Chondrocyte (in vitro differentiated cells): Measurements from ENCODE around the gene MUC16. TPM values are rescaled to one million over a fixed set of nuclear protein-coding genes. Genes with fewer than 3 reads are reported as not detected.

Experiments
- DNase-seq: peaks from one replicate; pipeline ENCODE4 v3.0.0; 2021; ENCODE audit warnings: mixed read lengths, low spot score
- H3K27ac Mint-ChIP-seq: one replicate; pipeline ENCODE4 v1.8.0; 2021; ENCODE audit warnings: mild to moderate bottlenecking, moderate library complexity, mixed read lengths; ENCODE audit not compliant: unreplicated experiment
- H3K27me3 Mint-ChIP-seq: 2 replicates; pipeline ENCODE4 v1.8.0; 2021; ENCODE audit warnings: low read depth, mixed read lengths
- H3K36me3 Mint-ChIP-seq: 2 replicates; pipeline ENCODE4 v1.8.0; 2021; ENCODE audit warnings: low read depth, mixed read lengths
- H3K4me1 Mint-ChIP-seq: 2 replicates; pipeline ENCODE4 v1.8.0; 2021; ENCODE audit warnings: low read depth, mild to moderate bottlenecking, mixed read lengths
- H3K4me3 Mint-ChIP-seq: one replicate; pipeline ENCODE4 v1.8.0; 2021; ENCODE audit warnings: mild to moderate bottlenecking, moderate library complexity, mixed read lengths; ENCODE audit not compliant: unreplicated experiment
- H3K9me3 Mint-ChIP-seq: 2 replicates; pipeline ENCODE4 v1.8.0; 2021; ENCODE audit warnings: low read depth, mixed read lengths
- CTCF ChIP-seq: fragments of 200-600 bp; sonication (generic); IDR thresholded peaks from 2 replicates; pipeline ENCODE4 v1.5.0; 2021; ENCODE audit warnings: antibody characterized with exemption, mild to moderate bottlenecking, moderate library complexity
- total RNA-seq: library from RNA; stranded (reverse); gene quantifications from 3 replicates; pipeline ENCODE4 v1.2.1, GENCODE V29; 2021

Gene MUC16
- total RNA-seq, 1 donor from 2014 or later = not detected

DNA sequence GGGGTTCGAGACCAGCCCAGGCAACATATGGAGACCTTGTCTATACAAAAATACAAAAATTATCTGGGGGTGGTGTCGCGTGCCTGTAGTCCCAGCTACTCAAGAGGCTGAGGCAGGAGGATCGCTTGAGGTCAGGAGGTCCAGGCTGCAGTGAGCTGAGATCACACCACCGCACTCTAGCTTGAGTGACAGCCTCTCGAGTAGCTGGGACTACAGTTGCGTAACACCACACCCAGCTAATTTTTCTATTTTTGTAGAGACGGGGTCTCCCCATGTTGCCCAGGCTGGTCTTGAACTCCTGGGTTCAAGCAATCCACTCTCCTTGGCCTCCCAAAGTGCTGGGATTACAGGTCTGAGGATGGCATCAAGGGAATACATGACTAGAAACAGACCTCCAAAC is 30.8 kb upstream of the MUC16 start:
- H3K27ac Mint-ChIP-seq = no peak overlapping the region
- TF ChIP-seq CTCF = no peak
- H3K9me3 Mint-ChIP-seq = peaks cover 6% of the 10 kb centered on the region
- H3K4me3 Mint-ChIP-seq = no peak overlapping the region
- no peaks in the 10 kb centered on the region for H3K27me3 Mint-ChIP-seq
- no peak for DNase-seq
- H3K4me1 Mint-ChIP-seq = no peaks in the 10 kb centered on the region
- H3K36me3 Mint-ChIP-seq = no peaks in the 10 kb centered on the region

- no peak overlapping the region for H3K27ac Mint-ChIP-seq
- no peak for DNase-seq
- no peaks in the 10 kb centered on the region for H3K4me1 Mint-ChIP-seq
- no peak overlapping the region for H3K4me3 Mint-ChIP-seq
- H3K36me3 Mint-ChIP-seq = no peaks in the 10 kb centered on the region
- H3K9me3 Mint-ChIP-seq = peaks cover 5% of the 10 kb centered on the region
- no peaks in the 10 kb centered on the region for H3K27me3 Mint-ChIP-seq
- TF ChIP-seq CTCF = no peak
Measured at GRCh38 chr19:9040131-9040530, 29.9 kb upstream of the MUC16 start.

DNA sequence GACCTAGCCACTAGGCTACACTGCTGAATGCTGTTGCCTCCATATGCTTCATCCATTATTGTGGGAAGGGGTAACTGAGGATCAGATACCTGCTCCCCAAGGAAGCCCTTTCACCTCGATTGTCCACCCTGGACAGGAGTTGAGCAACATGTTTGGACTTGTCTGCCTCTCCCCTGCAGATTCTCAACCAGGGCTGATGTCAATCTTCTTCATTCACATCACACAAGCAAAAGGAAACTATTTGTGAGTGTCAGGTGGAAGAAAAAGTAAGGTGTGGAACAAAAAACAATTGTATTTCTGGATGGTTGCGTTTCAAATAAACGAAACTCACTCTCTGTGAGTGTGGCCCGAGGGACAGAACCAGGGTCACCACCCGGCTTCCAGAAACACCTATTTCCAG is 29.5 kb upstream of the MUC16 start:
- H3K27ac Mint-ChIP-seq = no peak overlapping the region
- no peaks in the 10 kb centered on the region for H3K27me3 Mint-ChIP-seq
- H3K4me3 Mint-ChIP-seq = no peak overlapping the region
- H3K36me3 Mint-ChIP-seq = no peaks in the 10 kb centered on the region
- no peak for TF ChIP-seq CTCF
- H3K4me1 Mint-ChIP-seq = no peaks in the 10 kb centered on the region
- no peak for DNase-seq
- H3K9me3 Mint-ChIP-seq = peaks cover 5% of the 10 kb centered on the region

DNA sequence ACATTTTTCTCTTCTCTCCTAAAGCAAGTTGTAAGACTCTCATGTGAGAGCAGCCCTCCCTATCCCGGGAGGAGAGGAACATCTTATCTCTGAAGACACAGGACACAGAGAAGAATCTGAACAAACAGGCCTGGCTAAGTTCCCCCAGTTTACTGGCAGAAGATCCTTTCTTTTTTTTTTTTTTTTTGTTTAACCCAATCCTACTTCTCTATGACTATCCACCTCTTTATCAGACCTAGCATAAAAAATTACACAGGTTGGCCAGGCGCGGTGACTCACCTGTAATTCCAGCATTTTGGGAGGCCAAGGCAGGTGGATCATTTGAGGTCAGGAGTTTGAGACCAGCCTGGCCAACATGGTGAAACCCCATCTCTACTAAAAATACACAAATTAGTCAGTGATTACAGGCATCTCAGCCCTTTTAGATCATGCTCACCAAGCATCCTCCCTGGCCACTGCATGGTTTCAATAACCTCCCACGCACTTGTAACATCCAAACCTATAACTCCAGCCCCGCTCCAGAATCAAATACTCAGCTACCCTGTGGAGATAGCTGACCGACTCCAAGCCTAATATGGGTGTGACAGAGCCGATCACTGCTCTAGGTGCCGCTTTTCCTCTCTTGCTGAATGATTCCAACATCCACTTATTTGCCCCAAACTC is 27.3 kb upstream of the MUC16 start:
- Mint-ChIP-seq H3K27me3 (no peaks in the 10 kb centered on the region), H3K27ac (no peak overlapping the region), H3K4me1 (no peaks in the 10 kb centered on the region), H3K4me3 (no peak overlapping the region), H3K9me3 (peaks cover 5% of the 10 kb centered on the region), H3K36me3 (no peaks in the 10 kb centered on the region)
- no peak for TF ChIP-seq CTCF
- DNase-seq = no peak

GRCh38 chr19:9032136-9032631 is 22.0 kb upstream of the MUC16 start:
- H3K27me3 Mint-ChIP-seq = no peaks in the 10 kb centered on the region
- no peaks in the 10 kb centered on the region for H3K36me3 Mint-ChIP-seq

More at GRCh38 chr19:9032136-9032631, 22.0 kb upstream of the MUC16 start:
- DNase-seq = no peak
- TF ChIP-seq CTCF = no peak
- peaks cover 7% of the 10 kb centered on the region for H3K9me3 Mint-ChIP-seq
- H3K4me1 Mint-ChIP-seq = no peaks in the 10 kb centered on the region
- no peak overlapping the region for H3K27ac Mint-ChIP-seq
- no peak overlapping the region for H3K4me3 Mint-ChIP-seq
